ENCODE data around the gene UBE4A. TPM values are rescaled to one million over a fixed set of nuclear protein-coding genes. Genes with fewer than 3 reads are reported as not detected.

Gene UBE4A
- total and polyA plus RNA-seq, 10 of the 15 experiments (the other 5 are each of a cell fraction or from before 2014, with no cell fraction given) = 6.2 to 39.6 (median 30.3) TPM

- no TSS peak for BruUV-seq (replicated peaks)
- CTCF ChIA-PET = interaction anchor here (0.6 to 3.2 kb wide), 4 partner anchors 33 to 88 kb away, joined by 4 to 29 read pairs (median 4); no protein-coding TSS in a partner anchor
- Histone ChIP-seq H3K9me3 (replicated peaks; ENCODE audit: control insufficient read depth, insufficient read depth, low read length) (no peaks in the 10 kb centered on the region), H3K4me3 (peak within 1 kb of the TSS; percentile 89), H3K4me1 (ENCODE audit: control insufficient read depth, insufficient read depth, low read length) (peaks cover 15% of the 10 kb centered on the region; the same call in 1 of the 2 replicates), H3K27me3 (replicated peaks in 1 of 2; ENCODE audit: control insufficient read depth in 2 of 2, insufficient read depth in 2 of 2, low read length in 1 of 2) (no peaks in the 10 kb centered on the region), H3K27ac (ENCODE audit: control insufficient read depth, insufficient read depth) (peak within 1 kb of the TSS; percentile 98), H2AFZ (ENCODE audit: control insufficient read depth, low read depth, low read length) (peak within 1 kb of the TSS; percentile 99), H3K36me3 (ENCODE audit: control insufficient read depth in 2 of 2, insufficient read depth in 2 of 2, low read length in 1 of 2) (peaks cover 0 to 10% of the 10 kb centered on the region in 2 experiments; a peak in 2 of 4 replicates), H3K79me2 (ENCODE audit: control insufficient read depth, insufficient read depth, low read length) (peaks cover 57% of the 10 kb centered on the region), H3K4me2 (ENCODE audit: control insufficient read depth, insufficient read depth) (peak within 1 kb of the TSS; percentile 83), H4K20me1 (ENCODE audit: control insufficient read depth, insufficient read depth) (no peaks in the 10 kb centered on the region), H3K9ac (ENCODE audit: control insufficient read depth, insufficient read depth, low read length) (peak within 1 kb of the TSS; percentile 94)
- FAIRE-seq = peak; percentile 90
- SMC1A ChIA-PET (ENCODE audit: uncharacterized antibody, unreplicated experiment) = interaction anchor here (1.0 to 2.1 kb wide), 10 partner anchors 10 to 91 kb away, joined by 3 to 10 read pairs (median 4); no protein-coding TSS in a partner anchor
- RAD21 ChIA-PET (ENCODE audit: unreplicated experiment) = interaction anchor here (0.8 to 3.0 kb wide), 7 partner anchors 34 to 203 kb away, joined by 3 to 13 read pairs (median 6); partner anchors contain the start of gene KMT2A
- peak; percentile 78 for ATAC-seq
- WGBS (ENCODE audit: insufficient coverage, insufficient replicate concordance, low lambda C conversion rate, missing lambda C conversion rate) = under 1% methylated on average over 43 of the region's 51 CpGs
- peak; percentile 93 for DNase-seq (ENCODE audit: low read depth, low spot score)
- POLR2A ChIA-PET = interaction anchor here (1.0 to 1.4 kb wide), 5 partner anchors 37 to 124 kb away, joined by 3 to 5 read pairs (median 4); no protein-coding TSS in a partner anchor
- intact Hi-C loops (cut with micrococcal nuclease; ENCODE audit: unreplicated experiment) (loop anchor here (2.0 kb wide), 1 partner anchor 33 kb away; no protein-coding TSS in a partner anchor), in situ Hi-C loops (cut with MboI) (no loop called here)
- no peak; a peak in 1 of 4 replicates for TF ChIP-seq ETV6 (conservative IDR thresholded peaks at IDR 0.05 in 1 of 2, IDR thresholded peaks at IDR 0.05 in 1 of 2; ENCODE audit: borderline replicate concordance in 1 of 2, low read depth in 1 of 2)
- TF ChIP-seq JUND (IDR thresholded peaks at IDR 0.05; ENCODE audit: low read depth, low read length) = peak; percentile 28; the same call in 1 of the 2 replicates
- peak; percentile 92 for TF ChIP-seq RELB (IDR thresholded peaks at IDR 0.05; ENCODE audit: low read depth)
- TF ChIP-seq ELK1 (IDR thresholded peaks at IDR 0.05; ENCODE audit: low read depth, low read length) = peak; percentile 42; the same call in 1 of the 2 replicates
- TF ChIP-seq NFYA (IDR thresholded peaks at IDR 0.05; ENCODE audit: borderline replicate concordance, low read depth, low read length) = no peak
- TF ChIP-seq SREBF1 (IDR thresholded peaks at IDR 0.05; ENCODE audit: low read length) = peak; percentile 18; the same call in 1 of the 2 replicates
- no peak for TF ChIP-seq WRNIP1 (IDR thresholded peaks at IDR 0.05; ENCODE audit: borderline replicate concordance, low read depth, low read length)
- TF ChIP-seq HDGF (IDR thresholded peaks at IDR 0.05) = no peak
- TF ChIP-seq NFYB (IDR thresholded peaks at IDR 0.05; ENCODE audit: insufficient read depth, low read depth, low read length) = no peak
- peak; percentile 92 for TF ChIP-seq KLF5 (IDR thresholded peaks at IDR 0.05; ENCODE audit: partially characterized antibody)
- no peak for TF ChIP-seq MTA3 (IDR thresholded peaks at IDR 0.05; ENCODE audit: borderline replicate concordance, low read length)
- TF ChIP-seq NFIC (IDR thresholded peaks at IDR 0.05; ENCODE audit: low read depth, low read length) = no peak
- peak; percentile 74 for TF ChIP-seq SIN3A (IDR thresholded peaks at IDR 0.05; ENCODE audit: low read depth, low read length)
- TF ChIP-seq STAT3 (IDR thresholded peaks at IDR 0.05; ENCODE audit: low read depth, low read length) = no peak
- no peak for TF ChIP-seq IRF3 (IDR thresholded peaks at IDR 0.05)
- no peak for TF ChIP-seq ZNF274 (IDR thresholded peaks at IDR 0.05; ENCODE audit: insufficient read depth, insufficient read length)
- TF ChIP-seq BHLHE40 (IDR thresholded peaks at IDR 0.05; ENCODE audit: borderline replicate concordance in 1 of 2, low read depth in 2 of 2, low read length in 1 of 2) = peak; percentile 6 to 24; a peak in 2 of 4 replicates
- TF ChIP-seq RELA (IDR thresholded peaks at IDR 0.05; ENCODE audit: borderline replicate concordance, partially characterized antibody) = peak; percentile 7
Measured at GRCh38 chr11:118401151-118401879, 41.9 kb downstream of the UBE4A start, which contains the start of gene ATP5MG. Gene ATP5MG (plus strand): TSS chr11:118401606. CDS start chr11:118401666, 60 bp downstream.
